Neural cell (in vitro differentiated cells): Measurements from ENCODE around the gene SWT1. TPM values are rescaled to one million over a fixed set of nuclear protein-coding genes. Genes with fewer than 3 reads are reported as not detected.
A peak's percentile ranks its signal among the peaks of the same experiment; 100 is the strongest.

Source experiments
- H2AFZ ChIP-seq: fragments of 200-600, 300-800 bp; sonication (generic), shearing (Covaris generic); 2 replicates; pipeline ENCODE4 v1.6.0; 2014; ENCODE audit warnings: low read depth, mild to moderate bottlenecking, antibody characterized with exemption, low read length, moderate library complexity
- H3F3A ChIP-seq: fragments of 200-600 bp; shearing (Covaris generic); 2 replicates; pipeline ENCODE4 v1.6.1; 2016; ENCODE audit warnings: mild to moderate bottlenecking, moderate library complexity, mixed read lengths, antibody characterized with exemption, low read length; ENCODE audit not compliant: insufficient read depth, poor library complexity, severe bottlenecking
- H3K27ac ChIP-seq: fragments of 200-600, 300-800 bp; sonication (generic), shearing (Covaris generic); 2 replicates; pipeline ENCODE4 v1.5.1; 2014; ENCODE audit warnings: mild to moderate bottlenecking, low read length, moderate library complexity
- H3K27me3 ChIP-seq: fragments of 300-800, 200-600 bp; sonication (generic), shearing (Covaris generic); 2 replicates; pipeline ENCODE4 v1.6.0; 2014; ENCODE audit warnings: mild to moderate bottlenecking, low read depth, low read length, moderate library complexity; ENCODE audit not compliant: insufficient read depth
- H3K36me3 ChIP-seq: fragments of 300-800, 200-600 bp; sonication (generic), shearing (Covaris generic); 2 replicates; pipeline ENCODE4 v1.5.1; 2014; ENCODE audit warnings: mild to moderate bottlenecking, antibody characterized with exemption, low read length, moderate library complexity; ENCODE audit not compliant: insufficient read depth
- H3K4me2 ChIP-seq: fragments of 300-800, 200-600 bp; sonication (generic), shearing (Covaris generic); 2 replicates; pipeline ENCODE4 v1.6.0; 2014; ENCODE audit warnings: mild to moderate bottlenecking, low read length
- H3K4me3 ChIP-seq: fragments of 300-800, 200-600 bp; sonication (generic), shearing (Covaris generic); 2 replicates; pipeline ENCODE4 v1.5.1; 2014; ENCODE audit warnings: mild to moderate bottlenecking, low read length, moderate library complexity
- H3K79me2 ChIP-seq: fragments of 200-600 bp; shearing (Covaris generic); replicated peaks from 2 replicates; pipeline ENCODE4 v1.6.0; 2014; ENCODE audit warnings: mild to moderate bottlenecking, low read length, moderate library complexity; ENCODE audit not compliant: insufficient read depth
- H3K9ac ChIP-seq: fragments of 300-800, 200-600 bp; sonication (generic), shearing (Covaris generic); 2 replicates; pipeline ENCODE4 v1.6.1; 2016; ENCODE audit warnings: mild to moderate bottlenecking, low read length, mixed read lengths
- H3K9me2 ChIP-seq: fragments of 200-600 bp; shearing (Covaris generic); 2 replicates; pipeline ENCODE4 v1.6.1; 2016; ENCODE audit warnings: mild to moderate bottlenecking, low read length, mixed read lengths; ENCODE audit not compliant: insufficient read depth
- H3K9me3 ChIP-seq: fragments of 200-600, 300-800 bp; sonication (generic), shearing (Covaris generic); 2 replicates; pipeline ENCODE4 v1.6.1; 2016; ENCODE audit warnings: mild to moderate bottlenecking, mixed run types, low read length, moderate library complexity, mixed read lengths
- H4K20me1 ChIP-seq: fragments of 200-600 bp; shearing (Covaris generic); 2 replicates; pipeline ENCODE4 v1.6.1; 2016; ENCODE audit warnings: mild to moderate bottlenecking, mixed run types; ENCODE audit not compliant: insufficient read depth
- EP300 ChIP-seq: fragments of 450-650 bp; conservative IDR thresholded peaks from 2 replicates; pipeline ENCODE4 v1.6.1; 2014; ENCODE audit warnings: antibody characterized with exemption, mild to moderate bottlenecking, moderate library complexity; ENCODE audit not compliant: poor library complexity, severe bottlenecking
- EZH2 ChIP-seq: fragments of 200-600, 300-800 bp; shearing (Covaris generic), sonication (generic); IDR thresholded peaks from 2 replicates; pipeline ENCODE4 v1.6.1; 2014; ENCODE audit warnings: antibody characterized with exemption, low read length, borderline replicate concordance, mild to moderate bottlenecking; ENCODE audit not compliant: insufficient read depth, poor library complexity, severe bottlenecking
- MXI1 ChIP-seq: fragments of 450-650 bp; conservative IDR thresholded peaks from 2 replicates; pipeline ENCODE4 v1.6.1; 2014; ENCODE audit warnings: antibody characterized with exemption, mild to moderate bottlenecking; ENCODE audit not compliant: poor library complexity, severe bottlenecking
- POLR2AphosphoS5 ChIP-seq: IDR thresholded peaks from 2 replicates; pipeline ENCODE4 v1.6.1; 2012
- RAD21 ChIP-seq: fragments of 450-650 bp; conservative IDR thresholded peaks from 2 replicates; pipeline ENCODE4 v1.6.1; 2014; ENCODE audit warnings: antibody characterized with exemption, mild to moderate bottlenecking, moderate library complexity
- SMC3 ChIP-seq: fragments of 450-650 bp; conservative IDR thresholded peaks from 2 replicates; pipeline ENCODE4 v1.6.1; 2014; ENCODE audit warnings: antibody characterized with exemption, mild to moderate bottlenecking, moderate library complexity; ENCODE audit not compliant: poor library complexity
- TAF1 ChIP-seq: IDR thresholded peaks from 2 replicates; pipeline ENCODE4 v1.6.1; 2012; ENCODE audit warnings: low read depth
- polyA plus RNA-seq: library from polyadenylated mRNA; depleted of rRNA; stranded (reverse); fragments of >200 nt; gene quantifications from 2 replicates; pipeline ENCODE4 v1.2.3, GENCODE V29; 2014
- TF ChIP-seq, protein P1 (sequence below): fragments of 450-650 bp; IDR thresholded peaks from 2 replicates; pipeline ENCODE4 v1.5.1; 2014; ENCODE audit warnings: antibody characterized with exemption, mild to moderate bottlenecking, moderate library complexity; ENCODE audit not compliant: poor library complexity, severe bottlenecking
- TF ChIP-seq, protein P2 (sequence below): IDR thresholded peaks from 2 replicates; pipeline ENCODE4 v1.6.1; 2012; ENCODE audit warnings: borderline replicate concordance

SWT1 gene
- polyA plus RNA-seq, 1 donor from 2014 or later: 9.3 TPM

DNA sequence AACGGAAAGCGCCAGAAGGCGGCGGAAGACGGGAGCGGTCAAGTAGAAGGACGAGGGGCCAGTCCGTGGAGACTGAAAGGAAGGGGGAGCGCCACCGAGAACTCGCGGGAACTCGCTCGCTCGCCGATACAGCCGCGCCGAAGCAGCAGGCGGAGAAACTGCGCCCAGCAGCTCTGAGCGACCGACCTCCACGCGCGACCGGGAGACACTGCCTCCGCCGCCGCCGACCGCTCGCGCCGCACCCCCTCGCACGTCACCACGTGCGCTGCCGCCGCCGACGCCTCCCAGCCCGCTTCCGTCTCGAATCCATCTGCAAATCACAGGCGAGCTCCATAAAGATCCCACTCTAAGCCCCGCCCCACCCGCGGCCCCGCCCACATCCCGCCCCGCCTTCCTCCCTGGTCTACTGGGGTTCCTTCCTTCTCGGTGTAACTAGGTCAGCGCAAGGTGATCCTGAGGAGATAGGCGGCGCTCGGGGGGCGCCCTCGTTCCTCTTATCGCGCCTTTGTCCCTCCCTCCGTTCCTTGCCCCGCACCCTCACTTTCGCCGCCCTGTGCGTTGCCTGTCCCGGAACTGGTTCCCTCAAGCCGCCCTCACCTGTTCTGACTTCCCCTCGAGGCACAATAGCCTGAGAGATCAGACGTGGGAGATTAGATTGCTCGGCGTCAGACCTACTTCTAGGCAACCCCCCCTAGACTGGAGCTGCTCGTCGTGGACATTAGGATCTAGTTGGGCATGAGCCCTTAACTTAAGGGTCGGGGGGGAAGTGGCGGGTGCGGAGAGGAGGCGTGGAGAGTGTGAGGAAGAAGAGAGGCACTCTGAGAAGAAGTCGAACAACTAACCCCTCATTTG is 160.3 kb downstream of the SWT1 start, which contains the start of gene IVNS1ABP:
TSS of gene IVNS1ABP (minus strand) at position 210 of the 852 bp plus-strand sequence. CDS start 7,750 bp downstream, outside the sequence.
- Histone ChIP-seq H3K27ac (peak within 1 kb of the TSS; percentile 98), H3K36me3 (no peaks in the 10 kb centered on the region), H3K9ac (peak within 1 kb of the TSS; percentile 96), H3K9me3 (no peaks in the 10 kb centered on the region), H3K4me2 (peak within 1 kb of the TSS; percentile 52), H3K27me3 (no peaks in the 10 kb centered on the region), H3K4me3 (peak within 1 kb of the TSS; percentile 75), H3K9me2 (no peaks in the 10 kb centered on the region), H4K20me1 (peaks cover 21% of the 10 kb centered on the region), H2AFZ (peak within 1 kb of the TSS; percentile 85), H3F3A (no peaks in the 10 kb centered on the region), H3K79me2 (peaks cover 38% of the 10 kb centered on the region)
- TF ChIP-seq, protein P1, sequence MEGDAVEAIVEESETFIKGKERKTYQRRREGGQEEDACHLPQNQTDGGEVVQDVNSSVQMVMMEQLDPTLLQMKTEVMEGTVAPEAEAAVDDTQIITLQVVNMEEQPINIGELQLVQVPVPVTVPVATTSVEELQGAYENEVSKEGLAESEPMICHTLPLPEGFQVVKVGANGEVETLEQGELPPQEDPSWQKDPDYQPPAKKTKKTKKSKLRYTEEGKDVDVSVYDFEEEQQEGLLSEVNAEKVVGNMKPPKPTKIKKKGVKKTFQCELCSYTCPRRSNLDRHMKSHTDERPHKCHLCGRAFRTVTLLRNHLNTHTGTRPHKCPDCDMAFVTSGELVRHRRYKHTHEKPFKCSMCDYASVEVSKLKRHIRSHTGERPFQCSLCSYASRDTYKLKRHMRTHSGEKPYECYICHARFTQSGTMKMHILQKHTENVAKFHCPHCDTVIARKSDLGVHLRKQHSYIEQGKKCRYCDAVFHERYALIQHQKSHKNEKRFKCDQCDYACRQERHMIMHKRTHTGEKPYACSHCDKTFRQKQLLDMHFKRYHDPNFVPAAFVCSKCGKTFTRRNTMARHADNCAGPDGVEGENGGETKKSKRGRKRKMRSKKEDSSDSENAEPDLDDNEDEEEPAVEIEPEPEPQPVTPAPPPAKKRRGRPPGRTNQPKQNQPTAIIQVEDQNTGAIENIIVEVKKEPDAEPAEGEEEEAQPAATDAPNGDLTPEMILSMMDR: peak; percentile 65
- TF ChIP-seq EZH2 (no peak), EP300 (no peak), SMC3 (peak; percentile 62), RAD21 (peak; percentile 66), MXI1 (peak; percentile 82), TAF1 (peak; percentile 96), POLR2AphosphoS5 (peak; percentile 99)
- TF ChIP-seq, protein P2, sequence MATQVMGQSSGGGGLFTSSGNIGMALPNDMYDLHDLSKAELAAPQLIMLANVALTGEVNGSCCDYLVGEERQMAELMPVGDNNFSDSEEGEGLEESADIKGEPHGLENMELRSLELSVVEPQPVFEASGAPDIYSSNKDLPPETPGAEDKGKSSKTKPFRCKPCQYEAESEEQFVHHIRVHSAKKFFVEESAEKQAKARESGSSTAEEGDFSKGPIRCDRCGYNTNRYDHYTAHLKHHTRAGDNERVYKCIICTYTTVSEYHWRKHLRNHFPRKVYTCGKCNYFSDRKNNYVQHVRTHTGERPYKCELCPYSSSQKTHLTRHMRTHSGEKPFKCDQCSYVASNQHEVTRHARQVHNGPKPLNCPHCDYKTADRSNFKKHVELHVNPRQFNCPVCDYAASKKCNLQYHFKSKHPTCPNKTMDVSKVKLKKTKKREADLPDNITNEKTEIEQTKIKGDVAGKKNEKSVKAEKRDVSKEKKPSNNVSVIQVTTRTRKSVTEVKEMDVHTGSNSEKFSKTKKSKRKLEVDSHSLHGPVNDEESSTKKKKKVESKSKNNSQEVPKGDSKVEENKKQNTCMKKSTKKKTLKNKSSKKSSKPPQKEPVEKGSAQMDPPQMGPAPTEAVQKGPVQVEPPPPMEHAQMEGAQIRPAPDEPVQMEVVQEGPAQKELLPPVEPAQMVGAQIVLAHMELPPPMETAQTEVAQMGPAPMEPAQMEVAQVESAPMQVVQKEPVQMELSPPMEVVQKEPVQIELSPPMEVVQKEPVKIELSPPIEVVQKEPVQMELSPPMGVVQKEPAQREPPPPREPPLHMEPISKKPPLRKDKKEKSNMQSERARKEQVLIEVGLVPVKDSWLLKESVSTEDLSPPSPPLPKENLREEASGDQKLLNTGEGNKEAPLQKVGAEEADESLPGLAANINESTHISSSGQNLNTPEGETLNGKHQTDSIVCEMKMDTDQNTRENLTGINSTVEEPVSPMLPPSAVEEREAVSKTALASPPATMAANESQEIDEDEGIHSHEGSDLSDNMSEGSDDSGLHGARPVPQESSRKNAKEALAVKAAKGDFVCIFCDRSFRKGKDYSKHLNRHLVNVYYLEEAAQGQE: peak; percentile 92

DNA sequence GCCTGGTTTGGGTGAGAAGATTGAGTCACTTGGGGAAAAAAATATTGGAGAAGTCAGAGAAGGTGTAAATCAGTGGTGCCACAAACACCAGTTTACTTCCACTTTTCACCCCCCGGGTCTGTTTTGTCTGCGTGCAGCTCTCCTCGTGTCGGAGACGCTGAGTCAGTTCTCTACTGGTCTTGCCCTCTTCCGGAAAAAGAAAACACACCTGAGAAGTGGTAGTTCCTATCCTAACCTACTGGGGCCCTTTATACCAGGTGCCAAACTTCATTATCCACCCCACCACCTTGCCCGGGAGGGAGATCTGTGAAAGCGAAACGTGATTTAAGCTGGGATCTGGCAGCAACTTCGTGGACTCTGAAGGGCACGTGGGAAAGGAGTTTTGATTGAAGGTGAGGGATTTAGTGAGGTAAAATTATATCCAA is 160.9 kb downstream of the SWT1 start:
- Histone ChIP-seq H3K9me2 (no peaks in the 10 kb centered on the region), H3K4me3 (peak overlapping the region; percentile 75), H3K79me2 (peaks cover 32% of the 10 kb centered on the region), H3K27me3 (no peaks in the 10 kb centered on the region), H3F3A (no peaks in the 10 kb centered on the region), H2AFZ (peak overlapping the region; percentile 85), H3K4me2 (peak overlapping the region; percentile 52), H3K36me3 (no peaks in the 10 kb centered on the region), H4K20me1 (peaks cover 18% of the 10 kb centered on the region), H3K9ac (peak overlapping the region; percentile 77), H3K9me3 (no peaks in the 10 kb centered on the region), H3K27ac (peak overlapping the region; percentile 88)
- TF ChIP-seq SMC3 (no peak), EZH2 (no peak), POLR2AphosphoS5 (no peak), RAD21 (no peak), EP300 (no peak), MXI1 (no peak), TAF1 (no peak)
- TF ChIP-seq, protein P2: no peak
- TF ChIP-seq, protein P1: no peak
